Measurements from ENCODE around the gene ZSCAN9. TPM values are rescaled to one million over a fixed set of nuclear protein-coding genes. Genes with fewer than 3 reads are reported as not detected.

ZSCAN9 gene
- total and polyA plus RNA-seq, 2 experiments from 2014 or later: 7.4 to 12.2 TPM

GRCh38 chr6:28258877-28259777, 34.1 kb downstream of the ZSCAN9 start, which contains the start of gene NKAPL:
TSS of gene NKAPL (plus strand) at chr6:28259297. CDS start at chr6:28259372, 75 bp downstream.
- no peak within 1 kb of the TSS for H2AFZ ChIP-seq
- no peaks in the 10 kb centered on the region for H3K9me2 ChIP-seq (replicated peaks; ENCODE audit: insufficient read depth)
- DNase-seq (ENCODE audit: low spot score): no peak
- no peaks in the 10 kb centered on the region for H3K4me1 ChIP-seq (ENCODE audit: insufficient read depth)
- no peak within 1 kb of the TSS for H3K4me3 ChIP-seq
- H3K4me2 ChIP-seq: no peak within 1 kb of the TSS
- no peaks in the 10 kb centered on the region for H3K9me3 ChIP-seq (ENCODE audit: low read depth)
- 95% methylated on average over 56 of the region's 58 CpGs for WGBS (ENCODE audit: low lambda C conversion rate, missing lambda C conversion rate)
- H3K36me3 ChIP-seq (replicated peaks; ENCODE audit: insufficient read depth, low read depth): no peaks in the 10 kb centered on the region
- no peak within 1 kb of the TSS for H3K27ac ChIP-seq
- no peaks in the 10 kb centered on the region for H4K20me1 ChIP-seq (ENCODE audit: insufficient read depth, poor library complexity, severe bottlenecking)
- no peaks in the 10 kb centered on the region for H3K79me2 ChIP-seq
- TF ChIP-seq EZH2phosphoT487 (IDR thresholded peaks at IDR 0.05; ENCODE audit: low read depth, severe bottlenecking, unreplicated experiment) (no peak), EZH2 (IDR thresholded peaks at IDR 0.05; ENCODE audit: borderline replicate concordance) (no peak)
- TF ChIP-seq, protein P1, sequence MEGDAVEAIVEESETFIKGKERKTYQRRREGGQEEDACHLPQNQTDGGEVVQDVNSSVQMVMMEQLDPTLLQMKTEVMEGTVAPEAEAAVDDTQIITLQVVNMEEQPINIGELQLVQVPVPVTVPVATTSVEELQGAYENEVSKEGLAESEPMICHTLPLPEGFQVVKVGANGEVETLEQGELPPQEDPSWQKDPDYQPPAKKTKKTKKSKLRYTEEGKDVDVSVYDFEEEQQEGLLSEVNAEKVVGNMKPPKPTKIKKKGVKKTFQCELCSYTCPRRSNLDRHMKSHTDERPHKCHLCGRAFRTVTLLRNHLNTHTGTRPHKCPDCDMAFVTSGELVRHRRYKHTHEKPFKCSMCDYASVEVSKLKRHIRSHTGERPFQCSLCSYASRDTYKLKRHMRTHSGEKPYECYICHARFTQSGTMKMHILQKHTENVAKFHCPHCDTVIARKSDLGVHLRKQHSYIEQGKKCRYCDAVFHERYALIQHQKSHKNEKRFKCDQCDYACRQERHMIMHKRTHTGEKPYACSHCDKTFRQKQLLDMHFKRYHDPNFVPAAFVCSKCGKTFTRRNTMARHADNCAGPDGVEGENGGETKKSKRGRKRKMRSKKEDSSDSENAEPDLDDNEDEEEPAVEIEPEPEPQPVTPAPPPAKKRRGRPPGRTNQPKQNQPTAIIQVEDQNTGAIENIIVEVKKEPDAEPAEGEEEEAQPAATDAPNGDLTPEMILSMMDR (IDR thresholded peaks at IDR 0.05; ENCODE audit: poor library complexity): no peak
- H3K27me3 ChIP-seq: peaks cover 10% of the 10 kb centered on the region

GRCh38 chr6:28263922-28264321, 38.8 kb downstream of the ZSCAN9 start:
- Histone ChIP-seq H3K27me3 (peaks cover 10% of the 10 kb centered on the region), H3K4me2 (no peak overlapping the region), H3K4me1 (ENCODE audit: insufficient read depth) (peaks cover 6% of the 10 kb centered on the region), H2AFZ (no peak overlapping the region), H3K27ac (no peak overlapping the region), H3K9me2 (replicated peaks; ENCODE audit: insufficient read depth) (no peaks in the 10 kb centered on the region), H4K20me1 (ENCODE audit: insufficient read depth, poor library complexity, severe bottlenecking) (no peaks in the 10 kb centered on the region), H3K4me3 (no peak overlapping the region), H3K36me3 (replicated peaks; ENCODE audit: insufficient read depth, low read depth) (no peaks in the 10 kb centered on the region), H3K9me3 (ENCODE audit: low read depth) (no peaks in the 10 kb centered on the region), H3K79me2 (peaks cover 16% of the 10 kb centered on the region)
- TF ChIP-seq EZH2phosphoT487 (IDR thresholded peaks at IDR 0.05; ENCODE audit: low read depth, severe bottlenecking, unreplicated experiment) (no peak), EZH2 (IDR thresholded peaks at IDR 0.05; ENCODE audit: borderline replicate concordance) (no peak)
- TF ChIP-seq, protein P1 (IDR thresholded peaks at IDR 0.05; ENCODE audit: poor library complexity): no peak
- 53% methylated on average over 2 of the region's 2 CpGs for WGBS (ENCODE audit: low lambda C conversion rate, missing lambda C conversion rate)
- DNase-seq (ENCODE audit: low spot score): no peak

DNA sequence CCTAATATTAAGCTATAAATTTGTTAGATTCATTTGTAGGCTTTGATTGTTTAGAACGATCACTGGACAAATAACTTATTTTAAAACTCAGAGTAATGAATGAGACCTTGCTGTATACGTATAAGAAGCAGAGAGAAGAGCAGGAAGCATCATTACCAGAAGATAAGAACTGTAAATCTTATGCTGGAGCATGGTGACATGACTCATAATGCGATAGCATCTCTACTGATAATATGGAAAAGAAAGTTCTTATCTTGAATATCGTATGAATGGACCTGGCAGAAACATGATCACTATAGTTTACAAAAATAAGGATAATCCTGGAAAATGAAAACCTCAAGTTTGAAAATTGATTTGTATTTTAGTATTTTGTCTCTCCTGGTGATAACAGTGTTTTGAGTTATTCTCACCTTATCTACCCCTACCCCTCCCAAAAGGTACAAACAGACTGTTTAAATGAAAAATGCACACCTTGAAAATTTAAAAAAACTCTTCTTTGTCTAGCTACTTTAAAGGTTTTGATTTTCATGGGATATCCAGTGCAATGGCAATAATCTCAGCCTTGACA, 39.8 kb downstream of the ZSCAN9 start:
- TF ChIP-seq EZH2 (IDR thresholded peaks at IDR 0.05; ENCODE audit: borderline replicate concordance) (no peak), EZH2phosphoT487 (IDR thresholded peaks at IDR 0.05; ENCODE audit: low read depth, severe bottlenecking, unreplicated experiment) (no peak)
- TF ChIP-seq, protein P1 (IDR thresholded peaks at IDR 0.05; ENCODE audit: poor library complexity): no peak
- H2AFZ ChIP-seq: no peak overlapping the region

More for the DNA sequence above, 39.8 kb downstream of the ZSCAN9 start:
- Histone ChIP-seq H3K27ac (no peak overlapping the region), H3K9me2 (replicated peaks; ENCODE audit: insufficient read depth) (no peaks in the 10 kb centered on the region), H3K4me1 (ENCODE audit: insufficient read depth) (peaks cover 6% of the 10 kb centered on the region), H3K27me3 (peaks cover 6% of the 10 kb centered on the region), H3K4me3 (no peak overlapping the region), H4K20me1 (ENCODE audit: insufficient read depth, poor library complexity, severe bottlenecking) (no peaks in the 10 kb centered on the region), H3K79me2 (peaks cover 25% of the 10 kb centered on the region), H3K9me3 (ENCODE audit: low read depth) (no peaks in the 10 kb centered on the region), H3K4me2 (no peak overlapping the region), H3K36me3 (replicated peaks; ENCODE audit: insufficient read depth, low read depth) (no peaks in the 10 kb centered on the region)
- WGBS (ENCODE audit: low lambda C conversion rate, missing lambda C conversion rate): 44% methylated on average over 4 of the region's 4 CpGs
- DNase-seq (ENCODE audit: low spot score): no peak
